ENCODE results near the gene C16orf87. TPM values are rescaled to one million over a fixed set of nuclear protein-coding genes. Genes with fewer than 3 reads are reported as not detected.

C16orf87 gene
- total RNA-seq, 6 donors from 2014 or later, result 4.2 to 9.5 (median 6.2) TPM

GRCh38 chr16:46807336-46807735, 23.6 kb downstream of the C16orf87 start:
- DNase-seq (no peak), ATAC-seq (ENCODE audit: low FRiP score in 2 of 2) (no peak)
- peaks cover 5 to 12% (median 8%) of the 10 kb centered on the region in 4 donors for H3K4me1 ChIP-seq
- H3K27me3 ChIP-seq, result no peaks in the 10 kb centered on the region
- H3K36me3 ChIP-seq, result no peaks in the 10 kb centered on the region
- no peak overlapping the region for H3K4me3 ChIP-seq
- no peaks in the 10 kb centered on the region for H3K9me3 ChIP-seq
- no peak overlapping the region for H3K27ac ChIP-seq
- no peak for TF ChIP-seq POLR2A (IDR thresholded peaks at IDR 0.05)
- TF ChIP-seq POLR2AphosphoS5 (IDR thresholded peaks at IDR 0.05), result no peak
- TF ChIP-seq EP300 (IDR thresholded peaks at IDR 0.05), result no peak
- TF ChIP-seq, protein P1, sequence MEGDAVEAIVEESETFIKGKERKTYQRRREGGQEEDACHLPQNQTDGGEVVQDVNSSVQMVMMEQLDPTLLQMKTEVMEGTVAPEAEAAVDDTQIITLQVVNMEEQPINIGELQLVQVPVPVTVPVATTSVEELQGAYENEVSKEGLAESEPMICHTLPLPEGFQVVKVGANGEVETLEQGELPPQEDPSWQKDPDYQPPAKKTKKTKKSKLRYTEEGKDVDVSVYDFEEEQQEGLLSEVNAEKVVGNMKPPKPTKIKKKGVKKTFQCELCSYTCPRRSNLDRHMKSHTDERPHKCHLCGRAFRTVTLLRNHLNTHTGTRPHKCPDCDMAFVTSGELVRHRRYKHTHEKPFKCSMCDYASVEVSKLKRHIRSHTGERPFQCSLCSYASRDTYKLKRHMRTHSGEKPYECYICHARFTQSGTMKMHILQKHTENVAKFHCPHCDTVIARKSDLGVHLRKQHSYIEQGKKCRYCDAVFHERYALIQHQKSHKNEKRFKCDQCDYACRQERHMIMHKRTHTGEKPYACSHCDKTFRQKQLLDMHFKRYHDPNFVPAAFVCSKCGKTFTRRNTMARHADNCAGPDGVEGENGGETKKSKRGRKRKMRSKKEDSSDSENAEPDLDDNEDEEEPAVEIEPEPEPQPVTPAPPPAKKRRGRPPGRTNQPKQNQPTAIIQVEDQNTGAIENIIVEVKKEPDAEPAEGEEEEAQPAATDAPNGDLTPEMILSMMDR (IDR thresholded peaks at IDR 0.05), result no peak
- WGBS, 2 donors, result 91 to 93% methylated on average over 1 of the region's 1 CpG

- Histone ChIP-seq H3K27ac (no peak overlapping the region), H3K9me3 (no peaks in the 10 kb centered on the region), H3K36me3 (no peaks in the 10 kb centered on the region), H3K4me1 (no peaks in the 10 kb centered on the region), H3K27me3 (no peaks in the 10 kb centered on the region), H3K4me3 (no peak overlapping the region)
- 83 to 84% methylated on average over 3 of the region's 3 CpGs for WGBS, 2 donors
- ATAC-seq (ENCODE audit: low FRiP score in 2 of 2), result no peak
- TF ChIP-seq POLR2A (IDR thresholded peaks at IDR 0.05) (no peak), POLR2AphosphoS5 (IDR thresholded peaks at IDR 0.05) (no peak), EP300 (IDR thresholded peaks at IDR 0.05) (no peak)
- TF ChIP-seq, protein P1 (IDR thresholded peaks at IDR 0.05), result no peak
- DNase-seq, result no peak
Observed at GRCh38 chr16:46803373-46803772, 27.6 kb downstream of the C16orf87 start.

DNA sequence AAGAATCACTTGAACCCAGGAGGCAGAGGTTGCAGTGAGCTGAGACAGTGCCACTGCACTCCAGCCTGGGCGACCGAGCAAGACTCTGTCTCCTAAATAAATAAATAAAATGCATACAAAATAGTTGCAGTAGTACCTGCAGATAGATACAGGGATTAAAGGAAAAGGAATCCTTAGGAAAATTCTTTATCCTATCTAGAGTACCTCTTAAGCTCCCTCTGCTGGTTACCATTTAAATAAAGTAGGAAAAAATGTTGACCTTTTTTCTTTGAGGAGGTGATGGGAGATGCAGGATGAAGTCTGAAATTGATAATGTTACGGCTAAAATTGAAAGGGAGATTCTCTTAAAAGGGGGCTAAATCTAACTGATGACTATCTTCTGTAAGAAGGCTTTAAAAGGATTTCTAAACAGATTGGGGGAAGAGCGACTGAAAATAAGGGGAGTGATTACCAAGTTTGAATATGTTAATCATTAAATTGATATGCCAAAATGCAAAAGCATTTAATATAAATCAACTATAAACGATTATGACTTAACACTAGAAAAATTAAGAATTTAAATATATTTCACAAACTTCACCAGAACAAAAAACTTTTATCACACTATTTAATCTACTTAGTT, 29.4 kb downstream of the C16orf87 start:
- 77 to 78% methylated on average over 5 of the region's 5 CpGs for WGBS, 2 donors
- no peak for TF ChIP-seq EP300 (IDR thresholded peaks at IDR 0.05)
- no peak for TF ChIP-seq POLR2A (IDR thresholded peaks at IDR 0.05)
- TF ChIP-seq, protein P1 (IDR thresholded peaks at IDR 0.05), result peak in 2 of 6 experiments; percentile 13 to 20
- TF ChIP-seq POLR2AphosphoS5 (IDR thresholded peaks at IDR 0.05), result no peak
- DNase-seq (no peak), ATAC-seq (ENCODE audit: low FRiP score in 2 of 2) (no peak)
- Histone ChIP-seq H3K9me3 (no peaks in the 10 kb centered on the region), H3K27ac (no peak overlapping the region), H3K36me3 (no peaks in the 10 kb centered on the region), H3K4me3 (no peak overlapping the region), H3K27me3 (no peaks in the 10 kb centered on the region), H3K4me1 (no peaks in the 10 kb centered on the region)

DNA sequence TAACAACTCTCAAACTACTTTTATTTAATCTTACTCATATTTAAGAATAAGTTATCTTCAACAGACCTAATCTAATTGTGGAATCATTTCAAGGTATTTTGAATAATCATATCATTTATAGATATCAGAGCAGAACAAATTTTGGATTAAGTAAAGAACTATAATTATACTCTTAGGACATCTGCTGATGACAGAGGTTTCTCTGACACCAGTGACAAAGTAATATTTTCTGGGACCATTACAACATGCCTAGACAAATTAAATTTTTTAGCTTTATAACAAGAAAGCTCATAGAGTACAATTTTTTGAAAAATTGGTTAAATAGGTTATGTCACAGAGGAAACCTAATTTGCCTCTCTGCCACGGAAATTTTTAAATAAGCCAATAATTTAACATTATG, 30.5 kb downstream of the C16orf87 start:
- Histone ChIP-seq H3K4me1 (no peaks in the 10 kb centered on the region), H3K36me3 (no peaks in the 10 kb centered on the region), H3K4me3 (no peak overlapping the region), H3K27ac (no peak overlapping the region), H3K9me3 (no peaks in the 10 kb centered on the region), H3K27me3 (no peaks in the 10 kb centered on the region)
- DNase-seq, result no peak
- TF ChIP-seq EP300 (IDR thresholded peaks at IDR 0.05), result no peak
- TF ChIP-seq POLR2AphosphoS5 (IDR thresholded peaks at IDR 0.05), result no peak
- WGBS, 2 donors, result 88 to 92% methylated on average over 1 of the region's 1 CpG
- ATAC-seq (ENCODE audit: low FRiP score in 2 of 2), result no peak

GRCh38 chr16:46797501-46797900, 33.5 kb downstream of the C16orf87 start:
- TF ChIP-seq, protein P1 (IDR thresholded peaks at IDR 0.05), result no peak
- no peak for TF ChIP-seq POLR2AphosphoS5 (IDR thresholded peaks at IDR 0.05)
- no peak for TF ChIP-seq EP300 (IDR thresholded peaks at IDR 0.05)
- no peak for TF ChIP-seq POLR2A (IDR thresholded peaks at IDR 0.05)
- ATAC-seq (ENCODE audit: low FRiP score in 2 of 2) (no peak), DNase-seq (no peak)
- no peaks in the 10 kb centered on the region for H3K27me3 ChIP-seq
- H3K4me3 ChIP-seq, result no peak overlapping the region
- no peaks in the 10 kb centered on the region for H3K36me3 ChIP-seq
- WGBS, 2 donors, result 71 to 73% methylated on average over 4 of the region's 4 CpGs
- H3K27ac ChIP-seq, result no peak overlapping the region
- no peaks in the 10 kb centered on the region for H3K4me1 ChIP-seq
- peaks cover 0 to 4% (median 1%) of the 10 kb centered on the region in 4 donors for H3K9me3 ChIP-seq

Measured in upper lobe of left lung (tissue), 6 donors.